Islet of Langerhans (tissue), 1 donor: ENCODE measurements around the gene MAP3K1.

ENCODE experiments used
- FAIRE-seq: peaks from one replicate; lab custom pipeline; 2011; peaks lifted over from hg19 to GRCh38; lab: Jason Lieb, UNC

Gene MAP3K1

DNA sequence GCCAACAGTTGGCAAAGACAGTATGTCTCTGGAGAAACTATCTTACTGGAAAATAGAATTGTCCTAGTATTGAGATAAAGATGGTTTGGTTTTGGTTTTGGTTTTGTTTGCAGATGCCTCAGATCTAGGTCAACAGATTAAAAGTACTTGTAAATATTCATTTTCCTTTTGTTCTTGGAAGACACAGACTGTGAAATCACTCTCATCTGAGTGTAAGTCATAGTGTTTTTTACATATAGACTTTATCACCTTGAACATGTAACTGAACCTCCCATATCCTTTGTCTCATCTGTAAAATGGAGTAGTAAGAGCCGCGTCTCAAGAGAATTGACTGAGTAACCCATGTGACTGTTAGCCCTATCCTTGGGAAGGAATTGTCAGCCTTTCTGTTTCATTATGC, 34.3 kb downstream of the MAP3K1 start:
- FAIRE-seq, result no peak

DNA sequence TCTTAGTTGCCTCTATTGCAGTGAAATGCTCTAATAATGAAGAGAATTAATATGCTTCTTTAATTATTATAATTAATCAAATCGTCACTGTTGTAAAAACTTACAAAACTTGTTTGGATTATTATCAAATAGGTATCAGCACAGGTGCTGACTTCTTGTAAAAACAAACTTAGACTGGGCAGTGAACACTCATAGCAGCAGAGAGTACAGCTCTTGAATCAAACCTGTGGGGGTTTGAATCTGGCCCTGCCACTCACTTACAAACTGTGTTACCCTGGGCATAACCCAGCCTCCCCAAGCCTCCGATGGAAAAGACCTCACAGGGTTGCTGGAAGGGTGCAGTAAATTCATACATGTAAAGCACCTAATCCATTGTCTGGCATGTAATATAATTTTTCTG, 35.1 kb downstream of the MAP3K1 start:
- FAIRE-seq, result no peak

DNA sequence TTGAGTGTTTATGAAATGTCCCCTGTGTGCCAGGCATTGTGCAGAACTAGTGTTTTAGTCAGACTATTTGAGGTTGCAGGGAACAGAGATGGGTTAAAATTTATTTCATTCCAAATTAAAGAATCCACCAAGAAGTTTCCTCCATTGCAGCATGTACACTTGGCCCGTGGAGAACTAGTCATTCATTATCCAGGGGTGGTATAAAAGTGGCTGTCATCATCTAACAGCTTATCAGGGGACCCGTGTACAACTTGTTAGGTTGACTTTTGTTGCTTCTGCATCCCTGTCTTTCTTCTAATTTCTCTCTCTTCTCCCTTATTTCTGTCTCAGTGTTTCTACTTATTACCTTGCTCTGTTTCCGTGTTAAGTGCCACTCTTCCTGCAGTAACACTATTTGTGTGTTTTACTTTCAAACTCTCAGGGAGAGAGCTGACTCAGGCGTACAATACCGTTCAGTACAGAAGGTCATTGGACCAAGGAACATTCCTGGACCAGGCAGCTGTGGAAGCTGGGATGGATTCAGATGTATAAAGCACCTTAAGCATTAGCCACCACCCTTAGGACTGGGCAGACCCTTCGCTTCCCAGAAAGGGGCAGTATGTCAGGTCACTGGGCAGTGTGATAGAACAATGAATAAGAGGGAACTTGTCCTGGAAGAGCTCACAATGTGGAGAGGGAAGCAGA, 36.1 kb downstream of the MAP3K1 start:
- FAIRE-seq, result no peak

DNA sequence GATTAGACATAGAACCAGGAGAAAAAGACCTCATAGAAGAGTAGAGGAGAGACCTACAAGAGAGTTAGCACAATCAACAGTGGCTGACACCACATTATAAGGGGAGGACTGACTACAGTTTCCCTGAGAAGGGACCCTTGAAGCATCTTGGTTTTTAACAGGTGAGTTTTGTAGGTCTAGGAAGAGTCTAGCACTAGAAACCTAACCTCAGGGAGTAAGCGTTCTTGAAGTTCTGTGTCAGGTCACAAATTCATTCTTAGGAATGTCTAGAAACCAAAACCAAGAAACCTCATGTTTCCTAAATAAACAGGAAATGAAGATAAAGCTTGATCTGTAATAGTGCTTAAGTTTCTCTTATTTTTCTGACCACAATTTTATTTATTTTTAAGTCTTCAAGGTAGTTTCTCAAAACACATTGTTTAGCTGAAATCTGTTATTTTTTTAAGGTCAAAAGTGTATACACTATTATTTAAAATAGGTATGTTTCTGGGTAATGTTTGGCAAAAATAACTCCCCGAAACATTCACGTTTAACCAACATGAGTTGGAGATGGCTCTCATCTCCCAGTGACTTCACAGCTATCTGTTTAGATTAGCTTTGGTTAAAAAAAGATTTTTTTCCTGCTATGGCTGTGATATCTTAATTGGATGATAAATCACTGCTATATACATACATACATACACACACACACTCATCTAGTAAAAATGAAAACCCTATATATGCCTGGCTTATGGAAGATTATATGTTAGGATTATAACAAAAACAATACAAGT, 37.1 kb downstream of the MAP3K1 start:
- FAIRE-seq, result no peak

DNA sequence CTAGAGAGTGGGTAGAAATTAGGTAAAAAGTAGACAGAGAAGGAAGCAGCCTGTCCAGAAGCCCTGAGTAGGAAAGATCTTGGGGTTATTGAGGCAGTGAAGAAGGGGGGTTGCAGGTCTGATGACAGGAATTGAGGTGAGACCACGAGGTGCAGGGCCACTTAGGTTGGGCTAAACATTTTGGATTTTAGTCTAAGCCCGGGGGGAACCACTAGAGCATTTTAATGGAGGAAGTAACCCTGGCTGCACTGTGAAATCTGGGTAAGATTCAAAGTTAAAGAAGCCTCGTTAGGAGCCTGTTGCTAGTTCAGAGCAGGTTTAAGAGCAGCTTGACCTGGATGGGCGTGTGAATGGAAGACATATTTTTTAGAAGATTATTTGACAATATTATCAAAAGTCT, 38.3 kb downstream of the MAP3K1 start:
- FAIRE-seq, result no peak

DNA sequence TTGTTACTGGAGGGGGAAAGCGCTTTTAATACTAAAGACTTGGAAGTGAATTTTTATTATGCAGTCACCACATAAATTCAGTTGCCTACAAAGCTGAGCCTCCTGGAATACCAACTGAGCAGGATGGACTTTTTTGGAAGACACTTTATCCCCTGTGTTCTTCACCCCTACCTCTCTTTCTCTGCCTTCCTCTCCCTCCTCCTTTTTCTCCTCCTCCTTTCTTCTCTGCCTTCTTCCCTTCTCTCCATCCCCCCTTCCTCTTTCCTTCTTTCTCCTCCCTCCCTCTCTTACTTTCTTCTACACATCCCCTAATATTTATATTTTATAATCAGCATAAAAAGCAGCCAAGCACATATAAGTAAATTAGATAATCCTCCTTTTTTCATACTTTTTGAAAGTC, 39.6 kb downstream of the MAP3K1 start:
- FAIRE-seq, result no peak

DNA sequence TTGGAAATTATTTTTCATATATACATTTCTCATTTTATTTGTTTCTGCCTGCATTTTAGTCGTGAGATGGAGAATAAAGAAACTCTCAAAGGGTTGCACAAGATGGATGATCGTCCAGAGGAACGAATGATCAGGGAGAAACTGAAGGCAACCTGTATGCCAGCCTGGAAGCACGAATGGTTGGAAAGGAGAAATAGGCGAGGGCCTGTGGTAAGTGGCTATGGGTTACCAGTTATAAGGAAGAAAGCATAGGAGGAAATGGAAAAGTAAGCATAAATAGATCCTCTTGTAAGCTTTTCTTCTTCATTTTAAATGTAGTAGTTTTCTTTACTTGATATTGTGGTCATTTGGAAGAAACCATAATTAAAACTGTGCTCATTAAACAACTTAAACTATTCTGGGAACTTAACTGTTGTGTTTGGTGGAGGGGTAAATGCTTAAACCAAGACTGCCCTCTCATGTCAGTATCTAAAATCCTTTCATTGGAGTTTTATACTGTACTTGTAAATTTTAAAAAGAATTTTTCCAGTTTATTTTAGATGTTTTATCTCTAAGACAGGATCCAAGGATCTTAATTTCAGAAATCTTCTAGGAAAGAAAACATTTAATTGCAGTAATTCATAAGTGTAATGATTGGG, 41.3 kb downstream of the MAP3K1 start:
- FAIRE-seq, result no peak

DNA sequence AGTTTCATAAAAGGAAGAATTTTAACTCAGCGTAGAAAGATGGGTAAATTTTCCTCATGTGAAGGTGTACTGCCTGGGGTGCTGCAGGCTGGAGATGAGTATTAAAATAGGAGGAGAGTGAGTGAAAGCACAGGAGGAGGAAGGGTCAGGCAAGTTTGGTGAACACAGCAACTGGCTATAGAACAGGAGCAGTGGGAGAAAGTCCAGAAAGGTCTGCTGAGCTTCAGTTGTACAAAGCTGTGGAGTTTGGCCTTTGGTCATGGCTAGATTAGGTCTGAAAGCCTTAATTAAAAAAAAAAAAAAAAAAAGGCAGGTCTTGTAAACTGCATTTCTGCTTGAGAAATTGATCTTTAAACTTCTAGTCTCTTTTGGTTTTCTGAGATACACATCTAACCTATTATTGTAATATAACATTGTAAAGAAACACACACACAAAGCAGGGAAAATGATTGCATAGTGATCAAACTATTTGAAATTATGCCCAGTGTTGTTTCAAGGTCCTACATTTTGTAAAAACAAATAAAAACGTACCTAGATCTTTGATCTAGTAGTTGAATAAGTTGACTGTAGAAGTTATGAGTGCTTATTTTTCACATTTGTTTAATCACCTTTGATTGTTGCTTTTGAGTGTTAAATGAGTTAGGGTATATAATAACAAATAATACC, 43.6 kb downstream of the MAP3K1 start:
- no peak for FAIRE-seq

DNA sequence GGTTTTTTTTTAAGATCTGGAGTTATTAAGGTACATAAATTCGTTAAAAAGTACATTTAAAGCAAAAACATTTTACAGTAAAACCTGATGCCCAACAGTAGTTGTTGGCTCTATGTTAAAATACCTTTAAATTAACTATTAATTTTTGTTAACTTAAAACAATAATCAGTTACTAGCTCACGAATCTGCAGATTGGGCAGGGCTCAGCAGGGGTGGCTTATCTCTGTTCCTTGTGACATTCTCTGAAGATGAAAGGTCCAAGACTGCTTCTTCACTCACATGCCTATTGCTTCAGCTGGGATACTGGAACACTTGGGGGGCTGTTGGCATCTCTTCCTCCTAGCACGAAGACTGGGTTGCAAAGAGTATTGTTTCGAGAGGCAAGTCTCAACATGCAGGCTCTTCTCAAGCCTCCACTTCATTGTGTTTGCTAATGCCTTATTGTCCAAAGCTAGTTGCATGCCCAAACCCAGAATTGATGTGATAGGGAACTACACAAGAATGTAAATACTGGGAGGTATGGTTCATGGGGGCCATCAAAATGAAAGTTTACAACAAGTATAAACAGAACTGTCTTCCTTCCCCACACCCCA, 46.6 kb downstream of the MAP3K1 start:
- FAIRE-seq, result no peak

DNA sequence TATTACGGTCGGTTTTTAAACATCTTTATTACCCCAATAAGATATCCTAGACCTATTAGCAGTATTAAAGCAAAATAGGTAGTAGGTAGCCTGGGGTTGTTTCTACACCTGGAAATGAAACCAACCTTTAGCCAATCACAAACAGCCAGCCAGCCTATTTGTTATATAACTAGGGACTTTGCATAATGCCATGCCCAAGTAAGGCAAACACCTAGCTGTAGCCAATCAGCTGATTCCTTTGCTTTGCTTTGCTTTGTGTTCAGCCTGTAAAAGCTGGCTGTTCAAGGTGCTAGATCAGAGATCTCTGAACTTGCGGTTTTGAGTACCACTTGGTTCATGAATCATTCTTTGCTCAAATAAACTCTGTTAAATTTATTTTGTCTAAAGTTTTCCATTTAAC, 47.6 kb downstream of the MAP3K1 start:
- no peak for FAIRE-seq

DNA sequence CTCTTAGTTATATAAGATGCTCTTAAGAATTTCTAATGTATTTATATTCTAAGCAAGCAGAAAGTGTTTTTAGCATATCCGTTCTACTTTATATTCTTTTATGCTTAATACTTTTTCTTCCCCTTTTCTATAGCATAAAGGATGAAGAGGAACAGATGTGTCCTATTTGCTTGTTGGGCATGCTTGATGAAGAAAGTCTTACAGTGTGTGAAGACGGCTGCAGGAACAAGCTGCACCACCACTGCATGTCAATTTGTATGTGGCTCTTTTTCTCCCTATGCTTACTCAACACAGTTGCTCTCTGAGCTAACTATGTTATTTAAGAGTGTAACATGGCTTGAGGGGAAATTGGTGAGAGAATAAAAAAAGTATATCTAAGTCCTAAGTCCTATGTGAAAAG, 56.4 kb downstream of the MAP3K1 start:
- no peak for FAIRE-seq

DNA sequence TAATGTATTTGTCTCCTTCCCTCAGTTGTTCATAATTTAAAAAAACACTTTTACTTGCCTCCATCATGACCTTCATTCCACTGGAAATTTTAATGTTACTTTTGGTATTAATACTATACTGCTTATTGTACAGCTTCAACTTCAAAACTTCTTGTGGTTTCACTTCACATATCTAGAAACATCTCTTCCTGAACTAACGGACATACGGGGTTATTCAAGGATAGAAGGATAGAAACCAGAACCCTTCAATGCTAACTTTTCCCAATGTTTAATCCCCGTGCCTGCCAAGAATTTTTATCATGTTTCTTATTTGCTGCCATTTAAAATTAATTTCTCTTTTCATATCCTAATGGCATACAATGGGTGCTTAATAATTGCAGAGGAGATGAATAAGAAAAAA, 57.7 kb downstream of the MAP3K1 start:
- no peak for FAIRE-seq

DNA sequence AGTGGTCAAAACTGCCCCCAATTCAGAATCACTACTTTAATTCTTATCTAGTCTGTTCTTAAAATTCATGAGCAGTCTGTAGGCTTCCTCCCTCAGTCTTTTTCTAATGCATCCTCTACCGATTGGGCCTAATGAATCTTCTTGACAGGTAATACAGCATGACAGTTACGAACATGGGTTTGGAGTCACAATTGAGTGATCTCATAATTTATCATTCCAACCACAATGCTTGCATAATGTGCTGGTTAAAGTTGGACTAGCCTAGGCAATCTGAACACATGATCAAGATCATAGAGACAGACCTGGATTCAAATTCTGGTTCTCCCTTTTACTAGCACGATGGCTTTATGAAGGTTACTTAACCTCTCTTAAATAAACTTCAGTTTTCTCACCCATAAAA, 61.0 kb downstream of the MAP3K1 start:
- no peak for FAIRE-seq

DNA sequence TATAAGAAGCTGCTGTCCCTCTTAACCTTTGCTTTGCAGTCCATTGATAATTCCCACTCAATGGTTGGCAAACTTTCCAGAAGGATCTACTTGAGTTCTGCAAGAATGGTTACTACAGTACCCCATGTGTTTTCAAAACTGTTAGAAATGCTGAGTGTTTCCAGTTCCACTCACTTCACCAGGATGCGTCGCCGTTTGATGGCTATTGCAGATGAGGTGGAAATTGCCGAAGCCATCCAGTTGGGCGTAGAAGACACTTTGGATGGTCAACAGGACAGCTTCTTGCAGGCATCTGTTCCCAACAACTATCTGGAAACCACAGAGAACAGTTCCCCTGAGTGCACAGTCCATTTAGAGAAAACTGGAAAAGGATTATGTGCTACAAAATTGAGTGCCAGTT, 66.2 kb downstream of the MAP3K1 start:
- FAIRE-seq, result no peak

DNA sequence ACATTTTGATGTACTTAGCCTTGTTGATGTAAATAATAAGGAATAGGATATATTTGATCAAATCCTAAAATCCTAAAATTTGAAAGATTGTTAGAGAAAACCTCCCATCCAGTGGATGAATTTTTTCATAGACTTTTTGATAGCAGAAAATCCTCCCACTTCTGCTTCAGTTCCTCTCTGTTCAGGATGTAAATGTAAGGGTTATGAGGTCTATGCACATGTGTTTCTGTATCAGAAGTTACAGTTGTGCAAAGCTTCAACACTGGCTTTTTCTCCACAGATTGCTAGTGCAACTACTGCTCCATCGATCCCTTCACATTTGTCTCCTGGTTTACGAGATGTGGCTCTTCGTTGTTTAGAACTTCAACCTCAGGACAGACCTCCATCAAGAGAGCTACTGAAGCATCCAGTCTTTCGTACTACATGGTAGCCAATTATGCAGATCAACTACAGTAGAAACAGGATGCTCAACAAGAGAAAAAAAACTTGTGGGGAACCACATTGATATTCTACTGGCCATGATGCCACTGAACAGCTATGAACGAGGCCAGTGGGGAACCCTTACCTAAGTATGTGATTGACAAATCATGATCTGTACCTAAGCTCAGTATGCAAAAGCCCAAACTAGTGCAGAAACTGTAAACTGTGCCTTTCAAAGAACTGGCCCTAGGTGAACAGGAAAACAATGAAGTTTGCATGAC, 78.1 kb downstream of the MAP3K1 start:
- FAIRE-seq, result no peak

DNA sequence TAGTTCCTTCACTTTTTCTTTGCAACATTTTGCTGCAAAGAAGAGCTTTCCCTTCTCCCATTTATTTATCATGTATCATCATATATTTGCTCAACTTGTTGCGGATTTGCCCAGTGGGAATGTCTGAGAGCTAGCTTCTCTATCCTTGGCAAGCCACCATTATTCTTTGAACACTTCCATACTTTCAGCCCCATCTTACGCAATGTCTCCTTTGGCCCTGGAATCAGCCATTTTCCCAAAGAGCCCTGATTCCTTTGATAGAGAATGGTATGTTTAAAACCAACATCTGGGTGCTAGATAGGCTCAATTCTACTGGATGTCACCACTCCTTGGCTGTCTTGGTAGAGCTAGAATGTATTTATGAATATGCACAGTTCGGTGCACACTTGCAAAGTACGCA, 81.4 kb downstream of the MAP3K1 start:
- FAIRE-seq, result no peak

DNA sequence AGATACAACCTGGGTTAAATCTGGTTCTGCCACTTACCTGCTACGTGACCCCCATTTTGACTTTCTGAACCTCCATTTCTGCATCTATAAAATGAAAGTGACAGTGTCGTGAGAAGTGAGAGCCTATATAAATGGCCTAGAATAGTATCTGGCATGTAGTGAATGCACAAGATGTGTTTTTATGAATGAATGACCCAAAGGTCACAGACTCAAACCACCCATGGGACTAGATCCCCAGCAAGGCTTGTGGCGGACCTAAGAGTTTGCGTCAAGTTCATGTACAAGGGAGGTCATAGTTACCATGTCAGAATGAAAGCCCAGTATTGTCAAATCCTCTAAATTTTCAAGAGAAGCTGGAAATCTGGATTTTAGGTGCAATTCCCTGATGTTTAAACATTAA, 82.9 kb downstream of the MAP3K1 start:
- no peak for FAIRE-seq

DNA sequence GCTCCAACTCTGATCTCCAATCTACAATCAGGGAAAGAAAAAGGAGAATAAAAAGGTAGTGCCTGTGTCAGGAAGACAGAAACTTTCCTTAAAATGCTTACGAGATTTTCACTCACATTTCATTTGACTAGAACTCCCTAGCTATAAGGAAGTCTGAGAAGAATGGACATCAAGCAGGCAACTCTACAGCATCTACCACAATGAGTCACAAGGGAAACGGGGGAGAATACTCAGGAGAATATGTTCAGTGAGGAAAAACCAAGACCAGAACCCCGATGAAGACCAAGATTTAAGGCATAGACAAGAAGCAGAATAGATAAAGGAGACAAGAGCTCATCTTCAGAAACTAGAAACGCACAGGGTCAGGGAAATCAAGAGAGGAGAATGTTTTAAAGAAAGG, 85.0 kb downstream of the MAP3K1 start:
- FAIRE-seq, result no peak

DNA sequence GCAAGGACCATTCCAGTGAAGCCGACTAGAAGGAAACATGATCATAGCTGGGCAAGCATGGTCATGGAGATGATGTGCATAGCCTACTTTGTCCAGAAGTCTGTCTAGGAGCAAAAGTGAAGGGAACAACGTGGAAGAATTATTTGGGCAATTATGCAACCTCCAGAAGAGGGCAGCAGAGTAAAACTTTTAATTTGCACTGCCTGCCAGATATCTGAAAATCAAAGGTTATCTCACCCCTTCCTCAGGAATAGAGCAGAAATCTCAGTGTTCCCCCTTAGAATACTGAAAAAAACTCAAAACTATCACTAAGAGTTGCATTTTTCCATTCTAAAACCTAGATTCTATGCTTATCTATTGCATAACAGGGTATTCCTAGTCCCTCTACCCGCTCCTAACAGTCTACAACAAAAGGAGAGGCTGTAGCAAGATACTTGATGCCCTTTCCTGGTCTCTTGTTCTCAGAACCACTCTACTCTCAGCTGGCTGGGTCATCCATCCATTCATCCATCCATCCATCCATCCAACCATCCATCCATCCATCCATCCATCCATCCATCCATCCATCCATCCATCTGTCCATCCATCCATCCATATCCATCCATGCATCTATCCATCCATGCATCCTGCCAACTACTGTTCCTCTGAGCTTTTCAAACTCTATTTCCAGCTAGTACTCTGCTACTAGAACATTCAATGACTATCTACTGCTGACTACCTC, 85.7 kb downstream of the MAP3K1 start:
- peak; percentile 92 for FAIRE-seq

DNA sequence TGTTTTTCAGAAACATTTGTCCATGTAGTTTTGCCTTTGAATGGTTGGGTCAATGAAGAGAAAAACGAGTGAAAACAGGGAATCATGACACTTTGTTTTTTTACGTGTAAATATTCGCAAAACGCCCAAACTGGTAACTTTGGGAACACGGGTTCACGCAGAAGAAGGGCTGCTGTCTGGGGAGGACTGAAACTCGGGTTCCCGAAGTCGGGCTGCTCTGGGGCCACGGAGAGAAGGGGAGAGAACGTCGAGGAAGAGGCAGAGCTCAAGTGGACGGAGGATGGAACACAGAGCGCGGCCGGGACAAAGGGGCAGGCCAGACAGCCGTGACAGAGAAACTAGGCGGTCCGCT, 93.6 kb downstream of the MAP3K1 start:
- FAIRE-seq, result no peak
